Measurements from ENCODE around the gene TMCC1.
"Not testable (repeated sequence)": the region's sequence is repeated elsewhere in the genome, so short reads cannot be mapped to it uniquely, and the experiment has no call there.

The TMCC1 gene

DNA sequence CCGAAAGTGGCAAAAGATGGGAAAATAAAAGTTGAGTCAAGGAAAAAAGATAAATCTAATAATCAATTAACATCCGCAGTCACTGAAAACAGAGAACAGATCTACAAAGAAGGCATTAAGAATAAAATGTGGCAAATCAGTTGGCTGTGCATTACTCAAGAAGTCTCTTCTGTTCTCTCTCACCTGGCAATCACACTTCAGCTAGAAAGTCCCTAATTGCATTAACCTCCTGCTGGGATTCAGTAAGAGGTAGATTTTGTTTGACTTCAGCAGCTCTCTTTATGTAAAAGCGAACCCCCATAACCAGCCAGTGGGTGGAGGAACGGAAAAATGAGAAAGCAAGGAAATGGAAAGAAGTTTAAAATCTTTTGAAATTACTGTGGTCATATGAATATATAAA, 192.3 kb downstream of the TMCC1 start:
- ChIA-PET POLR2A (ENCODE audit: low non-redundant PET) (no interaction called here), CTCF (interaction anchor here (0.5 to 0.7 kb wide), 3 partner anchors 11 to 193 kb away, joined by 3 read pairs; no protein-coding TSS in a partner anchor)
- H3K27ac ChIP-seq: no peak overlapping the region
- DNase-seq (ENCODE audit: low spot score): no peak
- TF ChIP-seq, protein P1, sequence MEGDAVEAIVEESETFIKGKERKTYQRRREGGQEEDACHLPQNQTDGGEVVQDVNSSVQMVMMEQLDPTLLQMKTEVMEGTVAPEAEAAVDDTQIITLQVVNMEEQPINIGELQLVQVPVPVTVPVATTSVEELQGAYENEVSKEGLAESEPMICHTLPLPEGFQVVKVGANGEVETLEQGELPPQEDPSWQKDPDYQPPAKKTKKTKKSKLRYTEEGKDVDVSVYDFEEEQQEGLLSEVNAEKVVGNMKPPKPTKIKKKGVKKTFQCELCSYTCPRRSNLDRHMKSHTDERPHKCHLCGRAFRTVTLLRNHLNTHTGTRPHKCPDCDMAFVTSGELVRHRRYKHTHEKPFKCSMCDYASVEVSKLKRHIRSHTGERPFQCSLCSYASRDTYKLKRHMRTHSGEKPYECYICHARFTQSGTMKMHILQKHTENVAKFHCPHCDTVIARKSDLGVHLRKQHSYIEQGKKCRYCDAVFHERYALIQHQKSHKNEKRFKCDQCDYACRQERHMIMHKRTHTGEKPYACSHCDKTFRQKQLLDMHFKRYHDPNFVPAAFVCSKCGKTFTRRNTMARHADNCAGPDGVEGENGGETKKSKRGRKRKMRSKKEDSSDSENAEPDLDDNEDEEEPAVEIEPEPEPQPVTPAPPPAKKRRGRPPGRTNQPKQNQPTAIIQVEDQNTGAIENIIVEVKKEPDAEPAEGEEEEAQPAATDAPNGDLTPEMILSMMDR (conservative IDR thresholded peaks at IDR 0.05; ENCODE audit: low read depth): no peak

DNA sequence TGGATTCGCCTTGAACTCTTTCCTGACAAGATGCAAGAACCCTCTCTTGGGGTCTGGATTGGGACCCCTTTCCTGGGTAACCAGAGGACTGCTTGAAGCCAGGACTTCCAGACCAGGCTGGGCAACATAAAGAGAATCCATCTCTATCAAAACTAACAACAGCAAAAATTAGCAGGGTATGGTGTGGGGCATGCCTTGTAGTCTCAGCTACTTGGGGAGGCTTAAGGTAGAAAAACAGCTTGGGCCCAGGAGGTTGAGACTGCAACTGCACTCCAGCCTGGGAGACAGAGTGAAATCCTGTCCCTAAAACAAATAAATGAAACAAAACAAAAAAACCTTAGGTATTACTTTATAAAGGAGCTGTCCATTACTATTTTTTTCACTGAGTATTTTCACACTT, 193.9 kb downstream of the TMCC1 start:
- CTCF ChIA-PET: interaction anchor here (0.6 kb wide), 1 partner anchor 14 kb away, joined by 4 read pairs; no protein-coding TSS in a partner anchor
- POLR2A ChIA-PET (ENCODE audit: low non-redundant PET): no interaction called here
- TF ChIP-seq, protein P1 (conservative IDR thresholded peaks at IDR 0.05; ENCODE audit: low read depth): no peak
- H3K27ac ChIP-seq: no peak overlapping the region
- DNase-seq (ENCODE audit: low spot score): no peak

DNA sequence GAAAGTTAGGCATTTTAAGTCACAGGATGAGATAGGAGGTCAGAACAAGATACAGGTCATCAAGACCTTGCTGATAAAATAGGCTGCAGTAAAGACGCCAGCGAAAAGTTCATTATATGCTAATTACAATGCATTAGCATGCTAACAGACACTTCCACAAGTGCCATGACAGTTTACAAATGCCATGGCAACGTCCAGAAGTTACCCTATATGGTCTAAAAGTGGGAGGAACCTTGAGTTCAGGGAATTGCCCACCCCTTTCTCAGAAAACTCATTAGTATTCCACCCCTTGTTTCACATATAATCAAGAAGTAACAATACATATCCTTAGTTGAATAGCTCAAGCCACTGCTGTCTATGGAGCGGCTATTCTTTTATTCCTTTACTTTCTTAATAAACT, 194.3 kb downstream of the TMCC1 start:
- TF ChIP-seq, protein P1 (conservative IDR thresholded peaks at IDR 0.05; ENCODE audit: low read depth): no peak
- CTCF ChIA-PET: no interaction called here
- no peak for DNase-seq (ENCODE audit: low spot score)
- POLR2A ChIA-PET (ENCODE audit: low non-redundant PET): no interaction called here
- no peak overlapping the region for H3K27ac ChIP-seq

DNA sequence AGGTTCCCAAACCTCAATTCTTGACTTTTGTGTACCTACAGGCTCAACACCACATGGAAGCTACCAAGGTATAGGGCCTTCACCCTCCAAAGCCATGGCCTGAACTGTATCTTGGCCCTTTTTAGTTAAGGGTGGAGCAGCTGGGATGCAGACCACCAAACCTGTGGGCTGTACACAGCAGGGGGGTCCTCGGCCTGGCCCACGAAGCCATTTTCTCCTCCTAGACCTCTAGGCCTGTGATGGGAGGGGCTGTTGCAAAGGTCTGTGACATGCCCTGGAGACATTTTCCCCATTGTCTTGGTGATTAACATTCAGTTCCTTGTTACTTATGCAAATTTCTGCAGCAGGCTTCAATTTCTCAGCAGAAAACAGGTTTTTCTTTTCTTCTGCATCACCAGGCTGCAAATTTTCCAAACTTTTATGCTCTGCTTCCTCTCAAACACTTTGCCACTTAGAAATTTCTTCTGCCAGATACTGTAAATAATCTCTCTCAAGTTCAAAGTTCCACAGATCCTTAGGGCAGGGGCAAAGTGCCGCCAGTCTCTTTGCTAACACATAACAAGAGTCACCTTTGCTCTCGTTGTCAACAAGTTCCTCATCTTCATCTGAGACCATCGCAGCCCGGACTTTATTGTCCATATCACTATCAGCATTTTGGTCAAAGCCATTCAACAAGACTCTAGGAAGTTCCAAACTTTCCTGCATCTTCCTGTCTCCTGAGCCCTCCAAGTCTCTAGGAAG, 196.1 kb downstream of the TMCC1 start:
- no peak for DNase-seq (ENCODE audit: low spot score)
- ChIA-PET POLR2A (ENCODE audit: low non-redundant PET) (no interaction called here), CTCF (no interaction called here)
- no peak overlapping the region for H3K27ac ChIP-seq
- TF ChIP-seq, protein P1 (conservative IDR thresholded peaks at IDR 0.05; ENCODE audit: low read depth): no peak

DNA sequence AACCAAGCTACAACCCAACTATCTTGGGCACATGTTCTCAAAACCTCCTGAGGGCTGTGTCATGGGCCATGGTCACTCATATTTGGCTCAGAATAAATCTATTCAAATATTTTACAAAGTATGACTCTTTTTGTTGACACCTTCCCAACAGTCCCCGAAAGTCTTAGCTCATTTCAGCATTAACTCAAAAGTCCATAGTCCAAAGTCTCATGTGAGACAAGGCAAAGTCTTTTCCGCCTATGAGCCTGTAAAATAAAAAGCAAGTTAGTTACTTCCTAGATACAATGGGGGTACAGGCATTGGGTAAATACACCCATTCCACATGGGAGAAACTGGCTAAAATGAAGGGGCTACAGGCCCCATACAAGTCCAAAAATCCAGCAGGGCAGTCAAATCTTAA, 197.1 kb downstream of the TMCC1 start:
- DNase-seq (ENCODE audit: low spot score); POLR2A ChIA-PET (ENCODE audit: low non-redundant PET): not testable (repeated sequence)

DNA sequence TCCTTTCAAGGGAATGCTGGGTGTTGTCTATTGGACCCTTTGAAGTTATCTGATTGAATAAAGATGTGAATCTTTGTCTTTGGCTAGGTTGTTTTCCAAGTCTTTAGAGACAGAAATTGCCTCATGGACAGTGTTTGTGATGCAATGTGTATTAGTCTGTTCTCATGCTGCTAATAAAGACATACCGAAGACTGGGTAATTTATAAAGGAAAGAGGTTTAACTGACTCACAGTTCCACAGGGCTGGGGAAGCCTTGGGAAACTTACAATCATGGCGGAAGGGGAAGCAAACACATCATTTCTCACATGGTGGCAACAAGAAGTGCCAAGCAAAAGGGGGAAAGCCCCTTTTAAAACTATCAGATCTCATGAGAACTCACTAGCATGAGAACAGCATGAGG, 198.3 kb downstream of the TMCC1 start:
- ChIA-PET CTCF (no interaction called here), POLR2A (ENCODE audit: low non-redundant PET) (no interaction called here)
- DNase-seq (ENCODE audit: low spot score): no peak
- TF ChIP-seq, protein P1 (conservative IDR thresholded peaks at IDR 0.05; ENCODE audit: low read depth): no peak
- no peak overlapping the region for H3K27ac ChIP-seq

More for the DNA sequence above, 197.1 kb downstream of the TMCC1 start:
- CTCF ChIA-PET, H3K27ac ChIP-seq: not testable (repeated sequence)

DNA sequence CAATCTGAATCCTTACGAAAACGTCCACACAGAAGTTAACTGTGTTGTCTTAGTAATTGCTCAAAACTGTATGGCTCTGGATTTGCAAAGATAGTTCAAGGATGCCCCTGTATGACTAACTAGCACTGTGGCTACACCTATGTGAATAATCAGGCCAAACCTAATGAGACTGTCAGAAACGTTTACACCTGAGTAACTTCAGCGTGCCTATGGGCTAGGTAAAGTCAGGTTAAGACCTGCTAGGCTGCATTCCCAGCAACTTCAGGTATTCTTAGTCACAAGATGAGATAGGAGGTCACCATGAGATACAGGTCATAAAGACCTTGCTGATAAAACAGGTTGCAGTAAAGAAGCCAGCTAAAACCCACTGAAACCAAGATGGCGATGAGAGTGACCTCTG, 199.3 kb downstream of the TMCC1 start:
- ChIA-PET CTCF (no interaction called here), POLR2A (ENCODE audit: low non-redundant PET) (no interaction called here)
- peak; percentile 94 for DNase-seq (ENCODE audit: low spot score)
- TF ChIP-seq, protein P1 (conservative IDR thresholded peaks at IDR 0.05; ENCODE audit: low read depth): no peak
- no peak overlapping the region for H3K27ac ChIP-seq

Measured in RWPE1 (cell line).